ENCODE data around the gene DDX25.

DNA sequence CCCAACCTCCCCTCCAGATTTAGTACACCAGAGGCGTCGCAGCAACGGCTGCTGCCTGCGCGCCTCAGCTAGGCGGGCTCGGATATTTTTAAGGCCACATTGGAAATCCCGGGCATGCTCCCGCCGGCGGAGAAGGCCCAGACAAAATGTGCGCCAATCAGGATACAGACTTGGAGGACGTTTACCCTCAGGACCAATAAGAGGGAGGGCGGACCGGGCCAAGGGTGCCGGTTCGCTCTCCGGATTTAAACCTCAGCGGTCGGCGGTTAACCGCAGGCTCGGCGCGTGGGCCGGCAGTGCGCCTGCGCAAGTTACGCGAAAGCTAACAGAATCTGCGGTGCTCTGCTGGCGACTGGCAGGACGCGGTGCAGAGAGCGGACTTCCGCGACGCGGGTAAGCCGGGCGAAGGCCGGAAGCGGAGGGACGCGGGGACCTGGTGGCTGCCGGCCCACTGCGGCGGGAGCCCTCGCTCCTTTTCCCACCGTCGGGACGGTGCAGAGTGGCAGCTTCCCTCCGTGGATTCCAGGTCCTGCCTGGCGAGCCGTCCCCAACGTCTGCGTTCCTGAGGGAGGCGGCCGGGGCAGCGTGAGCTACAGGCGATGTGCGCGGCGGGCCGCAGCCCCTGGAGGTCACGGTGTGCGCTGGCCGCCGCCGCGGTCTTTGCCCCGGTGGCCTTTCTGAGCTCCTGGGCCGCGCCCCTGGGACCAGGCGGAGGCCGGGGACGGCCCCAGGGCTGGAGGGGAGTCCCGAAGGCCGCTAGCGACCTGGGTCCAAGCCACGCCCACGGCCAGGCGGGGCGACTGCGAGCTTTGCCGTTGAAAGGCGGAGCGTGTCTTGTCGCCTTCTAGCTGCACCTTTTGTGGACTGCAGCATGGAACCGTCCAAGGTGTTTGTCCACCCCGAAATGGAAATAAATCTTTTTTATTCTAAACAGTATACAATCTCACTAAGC lies 16.7 kb upstream of the DDX25 start, which contains the start of gene HYLS1:
- TF ChIP-seq, protein P1, sequence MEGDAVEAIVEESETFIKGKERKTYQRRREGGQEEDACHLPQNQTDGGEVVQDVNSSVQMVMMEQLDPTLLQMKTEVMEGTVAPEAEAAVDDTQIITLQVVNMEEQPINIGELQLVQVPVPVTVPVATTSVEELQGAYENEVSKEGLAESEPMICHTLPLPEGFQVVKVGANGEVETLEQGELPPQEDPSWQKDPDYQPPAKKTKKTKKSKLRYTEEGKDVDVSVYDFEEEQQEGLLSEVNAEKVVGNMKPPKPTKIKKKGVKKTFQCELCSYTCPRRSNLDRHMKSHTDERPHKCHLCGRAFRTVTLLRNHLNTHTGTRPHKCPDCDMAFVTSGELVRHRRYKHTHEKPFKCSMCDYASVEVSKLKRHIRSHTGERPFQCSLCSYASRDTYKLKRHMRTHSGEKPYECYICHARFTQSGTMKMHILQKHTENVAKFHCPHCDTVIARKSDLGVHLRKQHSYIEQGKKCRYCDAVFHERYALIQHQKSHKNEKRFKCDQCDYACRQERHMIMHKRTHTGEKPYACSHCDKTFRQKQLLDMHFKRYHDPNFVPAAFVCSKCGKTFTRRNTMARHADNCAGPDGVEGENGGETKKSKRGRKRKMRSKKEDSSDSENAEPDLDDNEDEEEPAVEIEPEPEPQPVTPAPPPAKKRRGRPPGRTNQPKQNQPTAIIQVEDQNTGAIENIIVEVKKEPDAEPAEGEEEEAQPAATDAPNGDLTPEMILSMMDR (IDR thresholded peaks at IDR 0.05; ENCODE audit: low read depth, low read length, poor library complexity, severe bottlenecking): peak; percentile 25
- no peak for TF ChIP-seq EZH2phosphoT487 (IDR thresholded peaks at IDR 0.05; ENCODE audit: borderline replicate concordance, low read length)
